ENCODE data around the gene PTTG2. TPM values are rescaled to one million over a fixed set of nuclear protein-coding genes. Genes with fewer than 3 reads are reported as not detected.
"Not testable (repeated sequence)": the region's sequence is repeated elsewhere in the genome, so short reads cannot be mapped to it uniquely, and the experiment has no call there.

PTTG2 gene
- total RNA-seq, 1 donor from 2014 or later: 0.38 TPM

DNA sequence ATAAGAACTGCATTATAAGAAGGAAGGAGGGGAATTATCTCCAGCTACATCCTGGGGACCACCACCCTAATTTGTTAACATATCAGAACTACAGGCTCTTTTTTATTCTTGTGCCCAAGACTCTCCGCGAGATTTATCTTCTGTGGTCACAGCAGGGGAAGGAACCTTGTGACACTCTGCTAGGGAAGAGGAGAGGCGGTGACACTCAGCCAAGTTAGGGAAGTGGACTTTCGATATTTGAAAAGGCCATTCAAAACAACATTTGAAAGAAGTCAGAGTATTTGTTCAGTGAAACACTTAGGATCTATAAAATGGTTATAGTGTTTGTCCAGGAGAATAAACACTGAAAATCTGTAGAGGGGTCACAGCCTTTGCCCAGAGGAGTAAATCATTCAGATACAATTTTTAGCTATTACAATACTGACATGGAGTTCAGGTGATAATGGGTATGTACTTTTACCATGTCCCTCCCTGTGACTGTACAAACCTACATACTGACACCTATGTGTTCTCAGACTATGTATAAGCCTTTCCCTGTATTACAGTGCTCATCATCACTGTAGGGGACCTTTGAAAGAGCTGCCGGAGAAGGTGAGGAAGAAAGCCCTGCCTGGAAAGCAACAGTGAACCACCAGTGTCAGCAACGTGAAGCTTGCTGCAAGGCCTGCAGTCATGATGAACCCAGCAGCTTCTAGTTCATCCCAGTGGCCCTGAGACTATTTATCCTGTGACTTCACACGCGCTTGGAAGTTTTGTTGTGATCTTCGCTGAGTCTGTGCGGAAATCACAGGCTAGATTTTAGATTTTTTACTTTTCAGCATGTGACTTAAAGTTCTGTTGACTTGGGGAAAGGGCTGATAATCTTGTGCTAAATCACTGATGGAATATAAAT lies 8.5 kb upstream of the PTTG2 start:
- intact Hi-C loops (cut with DNase I): no loop called here
- ATAC-seq (no peak), DNase-seq (ENCODE audit: missing footprints) (no peak)

DNA sequence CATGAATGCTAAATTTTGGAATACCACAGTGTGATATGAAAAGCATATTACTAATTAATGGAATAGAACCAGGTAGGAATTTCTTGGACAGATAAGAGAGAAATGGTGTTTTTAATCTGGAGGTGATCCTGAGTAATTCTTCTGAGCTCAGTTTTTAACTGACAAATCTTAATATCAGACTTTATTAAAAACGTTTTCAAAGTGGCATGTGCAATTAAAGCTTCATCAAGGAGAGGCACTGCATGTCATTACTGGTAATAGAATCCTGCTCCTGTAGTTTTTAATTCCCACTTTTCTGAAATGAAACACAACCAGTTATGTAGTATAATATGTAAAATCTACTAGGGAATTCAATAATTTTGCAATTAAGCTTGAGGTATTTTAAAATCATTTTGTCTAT lies 7.0 kb upstream of the PTTG2 start:
- no peak for DNase-seq (ENCODE audit: missing footprints)
- no peak for ATAC-seq
- intact Hi-C loops (cut with DNase I): no loop called here

DNA sequence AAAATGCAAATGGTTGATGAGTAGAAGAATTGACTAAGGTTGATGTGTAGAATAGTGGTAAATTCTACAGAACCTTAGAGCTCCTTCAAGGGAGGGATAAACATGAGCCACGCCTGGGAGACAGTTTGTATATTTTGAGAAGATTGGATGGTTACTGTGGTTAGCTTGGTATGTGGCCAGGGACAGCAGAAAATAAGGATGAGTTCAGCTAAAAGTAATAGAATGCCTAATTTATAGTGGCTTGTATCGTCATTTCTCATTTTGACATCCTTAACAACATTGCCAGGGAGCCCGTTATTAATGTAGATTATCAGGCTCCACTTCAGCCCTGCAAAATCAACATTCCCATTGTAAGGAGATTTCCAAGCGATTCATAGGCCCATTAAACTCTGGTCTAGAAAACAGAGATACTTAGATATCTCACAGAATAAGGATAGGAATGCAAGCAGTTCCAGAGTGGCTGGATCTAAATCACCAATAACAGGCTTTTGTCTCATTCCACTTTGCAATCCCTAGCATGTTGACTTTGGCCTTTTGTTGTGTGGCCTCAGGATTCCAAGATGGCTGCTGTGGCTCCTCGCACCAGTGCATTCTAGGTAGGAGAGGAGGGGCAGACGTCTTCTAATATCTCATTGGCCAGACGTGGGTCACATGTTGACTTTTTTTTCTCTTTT lies 6.4 kb upstream of the PTTG2 start:
- DNase-seq (ENCODE audit: missing footprints) (no peak), ATAC-seq (no peak)
- intact Hi-C loops (cut with DNase I): no loop called here

DNA sequence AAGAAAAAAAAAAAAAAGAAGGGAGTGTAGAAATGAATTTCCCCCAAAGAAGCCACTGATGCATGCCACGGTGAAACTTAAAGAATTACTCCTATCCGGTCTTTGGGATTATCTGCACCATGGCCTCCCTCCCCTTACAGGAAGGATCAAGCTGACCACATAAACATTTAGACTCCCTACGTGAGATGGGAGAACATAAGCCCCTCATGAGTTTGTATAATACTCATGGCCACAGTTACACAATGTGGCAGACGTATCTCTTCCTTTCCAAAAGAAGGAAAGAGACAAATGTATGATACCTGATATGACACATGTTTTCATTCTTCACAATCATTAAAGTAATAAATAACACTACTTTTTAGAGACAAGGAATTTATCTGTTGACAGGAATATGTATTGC lies 3.3 kb upstream of the PTTG2 start:
- no peak for ATAC-seq
- intact Hi-C loops (cut with DNase I): no loop called here
- no peak for DNase-seq (ENCODE audit: missing footprints)

DNA sequence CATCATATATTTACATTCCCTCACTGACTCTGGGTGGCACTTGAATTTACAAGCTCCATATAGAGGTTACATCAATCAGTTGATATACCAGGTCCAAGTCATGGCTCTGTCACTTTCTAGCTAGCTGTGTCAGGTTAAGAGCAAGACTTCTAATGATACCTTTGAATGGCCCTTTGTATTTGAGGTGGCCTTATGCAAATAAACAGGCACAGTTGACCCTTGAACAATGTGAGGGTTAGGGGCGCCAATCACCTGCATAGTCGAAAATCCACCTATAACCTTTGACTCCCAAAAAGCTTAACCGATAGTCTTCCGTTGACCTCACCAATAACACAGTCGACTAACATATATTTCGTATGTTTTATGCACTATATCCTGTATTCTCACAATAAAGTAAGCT lies 1.3 kb upstream of the PTTG2 start:
- intact Hi-C loops (cut with DNase I): no loop called here
- DNase-seq (ENCODE audit: missing footprints) (no peak), ATAC-seq (no peak)

DNA sequence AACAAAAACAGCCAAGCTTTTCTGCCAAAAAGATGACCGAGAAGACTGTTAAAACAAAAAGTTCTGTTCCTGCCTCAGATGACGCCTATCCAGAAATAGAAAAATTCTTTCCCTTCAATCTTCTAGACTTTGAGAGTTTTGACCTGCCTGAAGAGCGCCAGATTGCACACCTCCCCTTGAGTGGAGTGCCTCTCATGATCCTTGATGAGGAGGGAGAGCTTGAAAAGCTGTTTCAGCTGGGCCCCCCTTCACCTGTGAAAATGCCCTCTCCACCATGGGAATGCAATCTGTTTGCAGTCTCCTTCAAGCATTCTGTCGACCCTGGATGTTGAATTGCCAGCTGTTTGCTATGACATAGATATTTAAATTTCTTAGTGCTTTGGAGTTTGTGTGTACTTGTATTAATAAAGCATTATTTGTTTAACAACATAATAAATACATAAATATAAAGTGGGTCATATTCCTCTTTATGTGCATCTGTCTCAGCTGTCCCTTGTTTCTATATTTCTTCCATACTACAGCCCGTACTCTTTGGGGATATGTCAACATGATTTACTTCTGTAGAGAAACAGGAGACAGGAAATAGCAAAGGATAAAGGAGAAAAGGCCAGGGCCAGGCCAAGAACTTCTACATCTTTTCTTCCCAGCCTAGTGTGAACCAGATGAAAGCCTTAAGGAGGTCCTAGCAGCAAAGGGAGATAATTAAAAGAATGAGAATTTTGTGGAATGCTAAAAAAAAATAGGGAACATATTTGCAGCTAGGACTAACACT lies 667 bp downstream of the PTTG2 start:
- no peak for ATAC-seq
- no peak for DNase-seq (ENCODE audit: missing footprints)
- intact Hi-C loops (cut with DNase I): no loop called here

DNA sequence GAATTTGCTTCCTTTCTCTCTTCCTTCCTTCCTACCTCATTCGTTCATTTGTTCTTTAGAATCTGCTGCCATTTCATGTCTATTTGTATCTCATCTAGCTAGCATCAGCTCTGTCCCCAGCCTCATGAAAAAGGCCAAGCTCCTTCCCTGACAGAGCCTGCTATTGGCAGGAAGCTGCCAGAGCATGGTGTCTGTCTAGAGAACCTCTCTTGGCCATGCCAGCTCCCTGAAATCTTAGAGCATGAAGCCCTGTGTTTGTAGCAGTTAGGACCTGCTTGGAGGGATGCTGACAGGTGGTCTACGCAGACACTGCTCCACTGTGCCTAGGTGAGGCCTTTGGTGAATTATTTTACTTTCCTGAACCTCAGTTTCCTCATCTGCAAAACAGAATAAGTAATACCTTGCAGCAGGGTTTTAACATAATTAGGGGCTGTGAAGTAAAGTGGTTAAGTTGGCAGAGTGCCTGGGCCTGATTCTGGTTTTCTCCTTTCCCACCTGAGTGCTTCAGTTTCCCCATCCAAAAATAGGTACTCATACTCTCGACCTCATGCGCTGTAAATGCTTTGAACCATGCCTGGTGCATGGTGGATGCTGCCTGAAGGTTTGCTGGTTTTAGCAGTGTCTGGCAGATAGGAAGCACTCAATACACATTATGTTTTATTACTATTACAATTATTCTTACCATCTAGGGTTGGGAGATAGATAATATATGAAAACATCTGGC lies 4.7 kb downstream of the PTTG2 start:
- intact Hi-C loops (cut with DNase I): no loop called here
- no peak for ATAC-seq
- DNase-seq (ENCODE audit: missing footprints): no peak

DNA sequence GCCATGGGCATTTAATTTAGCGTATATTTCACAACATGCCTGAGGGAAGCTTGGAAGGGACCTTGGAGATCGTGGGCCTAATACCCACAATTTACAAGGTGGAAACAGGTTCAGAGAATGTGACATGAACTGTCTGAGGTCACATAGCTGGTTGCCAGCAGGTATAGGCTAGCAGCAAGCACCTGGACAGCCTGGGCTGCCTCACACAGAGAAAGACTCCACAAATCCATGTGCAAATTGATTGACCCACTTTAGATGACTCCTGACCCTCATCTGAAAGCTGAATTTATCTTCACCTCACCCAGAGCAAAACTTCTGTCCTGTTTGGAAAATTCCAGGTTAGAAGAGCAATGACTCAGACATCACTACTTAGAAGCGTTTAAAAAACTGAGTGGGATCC lies 5.8 kb downstream of the PTTG2 start:
- intact Hi-C loops (cut with DNase I): no loop called here
- ATAC-seq (no peak), DNase-seq (ENCODE audit: missing footprints) (no peak)

DNA sequence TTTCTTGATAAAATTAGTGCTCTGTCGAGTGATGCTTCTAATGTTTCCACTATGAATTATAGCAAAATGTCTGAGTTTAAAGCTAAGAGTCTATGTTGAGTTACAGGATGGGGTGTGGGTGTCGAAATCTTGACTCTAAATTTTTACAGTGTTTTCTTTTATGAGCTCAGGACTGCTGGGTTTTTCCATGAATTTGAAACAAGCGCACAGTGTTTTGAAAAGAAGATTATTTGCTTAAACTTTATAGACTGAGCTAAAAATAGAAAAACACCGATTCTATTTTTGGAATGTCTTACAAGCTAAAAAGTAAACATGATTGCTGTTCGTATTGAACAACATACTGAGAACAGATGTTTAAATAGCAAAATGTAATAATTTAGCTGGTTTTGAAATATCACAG lies 7.5 kb downstream of the PTTG2 start:
- ATAC-seq: no peak
- no peak for DNase-seq (ENCODE audit: missing footprints)
- intact Hi-C loops (cut with DNase I): no loop called here

DNA sequence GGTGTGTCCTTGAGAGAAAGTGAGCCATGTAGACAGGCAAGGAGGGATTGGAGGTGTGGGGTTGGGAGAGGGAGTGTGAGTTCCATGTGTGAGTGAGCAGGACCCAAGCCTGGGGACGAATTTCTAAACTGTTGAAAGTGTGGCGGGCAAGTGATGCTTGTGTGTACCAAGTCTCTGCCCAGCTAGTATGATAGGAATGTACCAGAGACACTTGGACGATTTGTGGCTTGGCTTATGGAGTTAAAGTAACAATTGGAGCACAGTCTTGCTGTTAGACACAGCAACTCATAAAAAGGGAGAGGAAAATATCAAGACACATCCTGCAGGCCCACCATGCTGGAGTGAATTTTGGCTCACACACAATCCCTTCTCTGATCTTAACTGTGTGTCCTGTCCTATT lies 8.5 kb downstream of the PTTG2 start:
- DNase-seq (ENCODE audit: missing footprints): no peak
- intact Hi-C loops (cut with DNase I): no loop called here

DNA sequence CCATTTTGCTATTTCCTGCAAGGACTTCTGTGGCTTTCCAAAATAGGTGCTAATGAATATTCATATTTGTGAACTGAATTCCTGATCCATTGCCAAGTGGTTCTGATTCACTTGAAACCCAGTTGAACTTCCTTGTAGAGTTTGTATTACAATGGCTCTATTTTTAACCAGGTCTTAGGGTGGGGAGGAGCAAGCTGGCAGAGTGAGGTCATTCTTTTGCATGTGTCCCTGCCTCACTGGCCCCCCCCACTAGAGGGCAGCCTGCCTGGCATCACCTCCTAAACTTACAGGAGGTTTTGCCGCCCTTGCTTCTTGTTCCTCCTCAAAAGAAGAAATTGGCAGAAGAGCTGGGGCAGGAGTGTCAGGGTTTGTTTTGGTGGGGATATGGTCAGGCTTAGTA lies 10.5 kb downstream of the PTTG2 start:
- peak; percentile 89 for DNase-seq (ENCODE audit: missing footprints)
- peak; percentile 77 for ATAC-seq
- intact Hi-C loops (cut with DNase I): loop anchor here (2.0 to 10.0 kb wide), 3 partner anchors 38 to 286 kb away; partner anchors contain the start of gene RELL1

More for the DNA sequence above, 8.5 kb downstream of the PTTG2 start:
- ATAC-seq: no peak

DNA sequence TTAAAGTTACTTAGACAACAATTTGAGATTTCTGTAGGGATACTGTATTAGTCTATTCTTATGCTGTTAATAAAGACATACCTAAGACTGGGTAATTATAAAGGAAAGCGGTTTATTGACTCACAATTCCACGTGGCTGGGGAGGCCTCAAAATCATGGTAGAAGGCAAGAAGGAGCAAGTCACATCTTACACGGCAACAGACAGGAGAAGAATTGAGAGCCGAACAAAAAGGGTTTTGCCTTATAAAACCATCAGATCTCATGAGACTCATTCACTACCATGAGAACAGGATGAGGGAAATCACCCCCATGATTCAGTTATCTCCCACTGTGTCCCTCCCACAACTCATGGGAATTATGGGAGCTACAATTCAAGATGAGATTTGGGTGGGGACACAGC lies 11.0 kb downstream of the PTTG2 start:
- intact Hi-C loops (cut with DNase I): loop anchor here (2.0 to 10.0 kb wide), 3 partner anchors 39 to 286 kb away; partner anchors contain the start of gene RELL1

DNA sequence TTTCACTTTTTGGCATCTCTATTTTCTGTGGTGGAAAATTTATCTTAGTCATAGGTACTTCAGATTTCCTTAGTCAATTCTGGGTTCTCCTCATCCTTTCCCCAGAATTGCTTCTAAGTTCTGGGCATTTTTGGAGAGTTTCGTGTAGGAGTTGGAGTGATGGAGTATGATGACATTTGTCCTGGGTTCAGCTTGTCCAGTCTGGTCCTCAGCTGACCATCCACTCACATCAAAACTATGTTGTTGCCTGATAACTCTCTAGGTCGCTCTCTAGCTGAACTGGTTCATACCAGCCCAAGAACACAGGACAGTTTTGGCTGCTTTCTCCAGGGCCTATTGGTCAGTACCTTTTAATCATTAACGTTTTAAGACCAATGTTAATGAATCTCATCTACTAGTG lies 13.2 kb downstream of the PTTG2 start:
- intact Hi-C loops (cut with DNase I): loop anchor here (5.0 to 10.0 kb wide), 2 partner anchors 41 to 289 kb away; partner anchors contain the start of gene RELL1
- DNase-seq (ENCODE audit: missing footprints) (no peak), ATAC-seq (no peak)

More for the DNA sequence above, 11.0 kb downstream of the PTTG2 start:
- DNase-seq (ENCODE audit: missing footprints) (no peak), ATAC-seq (no peak)

DNA sequence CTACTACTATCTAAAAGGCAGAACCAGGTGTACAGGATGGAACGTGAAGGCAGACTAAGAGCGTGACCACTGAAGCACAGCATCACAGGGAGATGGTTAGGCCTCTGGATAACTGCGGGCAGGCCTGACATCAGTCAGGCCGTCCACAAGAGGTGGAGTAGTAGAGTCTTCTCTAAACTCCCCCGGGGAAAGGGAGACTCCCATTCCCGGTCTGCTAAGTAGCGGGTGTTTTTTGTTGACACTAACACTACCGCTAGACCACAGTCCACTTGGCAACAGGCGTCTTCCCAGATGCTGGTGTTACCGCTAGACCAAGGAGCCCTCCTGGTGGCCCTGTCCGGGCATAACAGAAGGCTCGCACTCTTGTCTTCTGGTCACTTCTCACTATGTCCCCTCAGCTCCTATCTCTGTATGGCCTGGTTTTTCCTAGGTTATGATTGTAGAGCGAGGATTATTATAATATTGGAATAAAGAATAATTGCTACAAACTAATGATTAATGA lies 15.2 kb downstream of the PTTG2 start:
- not testable (repeated sequence) for DNase-seq (ENCODE audit: missing footprints); ATAC-seq
- intact Hi-C loops (cut with DNase I): loop anchor here (5.0 to 10.0 kb wide), 4 partner anchors 57 to 291 kb away; partner anchors contain the start of genes PGM2 and RELL1

DNA sequence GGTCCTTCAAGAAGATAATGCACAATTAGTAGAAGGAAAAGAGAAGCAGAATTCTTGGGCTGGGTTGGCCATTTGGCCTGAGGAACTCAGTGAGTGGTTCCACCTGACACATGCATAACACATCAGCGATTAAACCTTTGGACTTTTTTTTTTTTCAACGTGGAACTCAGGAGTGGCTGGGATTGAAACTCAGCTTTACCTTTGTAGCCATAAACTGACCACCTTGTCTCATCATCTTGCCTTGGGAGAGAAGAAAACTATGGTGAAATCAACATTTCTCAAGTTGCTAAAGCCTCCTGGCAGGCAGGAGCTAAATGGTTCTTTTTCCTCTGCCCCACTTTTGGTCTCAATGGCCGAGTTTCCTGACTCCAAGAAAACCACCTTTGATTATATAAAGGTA lies 16.3 kb downstream of the PTTG2 start:
- DNase-seq (ENCODE audit: missing footprints) (no peak), ATAC-seq (peak; percentile 2)
- intact Hi-C loops (cut with DNase I): loop anchor here (5.0 to 10.0 kb wide), 4 partner anchors 56 to 292 kb away; partner anchors contain the start of genes PGM2 and RELL1

DNA sequence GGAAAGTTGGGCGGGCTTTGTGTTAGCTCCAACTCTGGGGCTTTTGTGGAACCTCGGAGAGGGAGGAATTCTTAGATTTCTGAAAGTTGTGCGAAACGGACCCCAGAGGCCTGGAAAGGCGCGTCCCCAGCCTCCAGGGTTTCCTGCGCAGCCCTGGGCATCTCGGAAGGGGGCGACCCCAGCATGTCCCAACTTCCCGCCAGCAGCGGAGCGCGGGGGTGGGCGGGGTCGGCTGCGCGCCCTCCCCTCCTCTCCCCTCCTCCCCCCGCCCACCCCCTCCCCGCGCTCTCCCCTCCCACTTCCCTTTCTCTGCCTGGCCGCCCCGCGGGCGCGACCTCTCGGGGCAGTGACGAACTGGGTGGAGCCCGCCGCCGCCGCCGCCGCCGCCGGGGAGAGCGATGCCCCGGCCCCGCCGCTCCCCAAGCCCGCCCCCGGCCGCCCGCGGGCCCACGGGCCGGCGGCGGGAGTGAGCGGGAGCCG lies 16.8 kb downstream of the PTTG2 start:
- intact Hi-C loops (cut with DNase I): loop anchor here (5.0 to 10.0 kb wide), 4 partner anchors 55 to 292 kb away; partner anchors contain the start of genes PGM2 and RELL1
- DNase-seq (ENCODE audit: missing footprints): peak; percentile 94
- peak; percentile 87 for ATAC-seq

DNA sequence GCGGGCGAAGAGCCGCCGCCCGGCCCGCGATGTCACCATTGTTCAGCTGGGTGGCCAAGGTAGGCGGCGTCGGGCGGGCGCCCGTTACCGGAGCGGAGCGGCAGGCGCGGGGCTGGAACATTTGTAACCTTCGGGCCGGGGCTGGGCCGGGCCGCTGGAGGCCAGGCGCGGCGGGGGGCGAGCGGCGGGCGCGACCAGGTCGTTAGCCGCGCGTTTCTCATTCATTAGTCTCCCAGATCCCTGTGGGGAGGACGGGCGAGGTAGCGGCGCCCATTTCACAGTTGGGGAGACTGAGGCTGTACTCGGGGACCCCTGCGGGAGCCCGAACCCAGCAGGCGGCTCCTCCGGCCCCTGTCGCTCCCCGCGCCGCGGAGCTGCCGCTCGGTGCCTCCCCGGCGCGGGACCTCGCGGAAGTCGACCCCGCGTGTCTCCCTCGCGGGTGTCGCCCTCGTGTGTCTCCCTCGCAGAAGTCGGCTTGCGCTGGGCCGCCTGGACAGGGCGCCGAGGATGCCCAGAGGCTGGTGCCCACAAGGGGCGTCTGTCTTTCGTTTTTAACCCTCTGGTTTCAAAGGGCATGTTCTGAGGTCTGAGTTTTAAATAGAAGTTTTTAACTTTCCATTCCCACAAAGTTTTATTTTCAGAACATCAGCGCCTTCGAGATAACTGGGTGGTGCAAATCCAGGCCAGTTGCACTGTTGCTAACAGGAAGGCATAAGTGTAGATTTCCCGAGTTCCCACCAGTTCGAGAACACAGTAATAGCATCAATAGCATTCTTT lies 17.5 kb downstream of the PTTG2 start:
- DNase-seq (ENCODE audit: missing footprints) (peak; percentile 93), ATAC-seq (peak; percentile 87)
- intact Hi-C loops (cut with DNase I): loop anchor here (5.0 to 10.0 kb wide), 4 partner anchors 55 to 293 kb away; partner anchors contain the start of genes PGM2 and RELL1
